IMR-90 (cell line): ENCODE results near the gene BCAS3.

Source experiments
- CEBPB ChIP-seq: IDR thresholded peaks from 2 replicates; pipeline ENCODE4 v1.6.1; 2012; ENCODE audit warnings: low read depth, low read length, improper control_type of control experiment
- CHD1 ChIP-seq: IDR thresholded peaks from 2 replicates; pipeline ENCODE4 v1.6.1; 2012; ENCODE audit warnings: low read depth, low read length, improper control_type of control experiment
- MAZ ChIP-seq: IDR thresholded peaks from 2 replicates; pipeline ENCODE4 v1.6.1; 2012; ENCODE audit warnings: low read depth, mild to moderate bottlenecking, low read length, improper control_type of control experiment, moderate library complexity, borderline replicate concordance
- NFE2L2 ChIP-seq: fragments of 150-350 bp; IDR thresholded peaks from 2 replicates; pipeline ENCODE4 v1.6.1; 2016; ENCODE audit warnings: low read depth, mild to moderate bottlenecking, low read length
- POLR2A ChIP-seq: IDR thresholded peaks from 2 replicates; pipeline ENCODE4 v1.6.1; 2012; ENCODE audit warnings: mild to moderate bottlenecking, low read depth, low read length
- RFX5 ChIP-seq: IDR thresholded peaks from 2 replicates; pipeline ENCODE4 v1.8.0; 2012; ENCODE audit warnings: low read depth, mild to moderate bottlenecking, low read length, moderate library complexity
- SMC3 ChIP-seq: fragments of 150-350 bp; IDR thresholded peaks from 2 replicates; pipeline ENCODE4 v1.6.1; 2016; ENCODE audit warnings: low read depth, mild to moderate bottlenecking, antibody characterized with exemption, low read length, moderate library complexity
- TF ChIP-seq, protein P1 (sequence below): conservative IDR thresholded peaks from 2 replicates; pipeline ENCODE4 v1.5.1; 2012; ENCODE audit warnings: mild to moderate bottlenecking, low read depth, low read length, improper control_type of control experiment

DNA sequence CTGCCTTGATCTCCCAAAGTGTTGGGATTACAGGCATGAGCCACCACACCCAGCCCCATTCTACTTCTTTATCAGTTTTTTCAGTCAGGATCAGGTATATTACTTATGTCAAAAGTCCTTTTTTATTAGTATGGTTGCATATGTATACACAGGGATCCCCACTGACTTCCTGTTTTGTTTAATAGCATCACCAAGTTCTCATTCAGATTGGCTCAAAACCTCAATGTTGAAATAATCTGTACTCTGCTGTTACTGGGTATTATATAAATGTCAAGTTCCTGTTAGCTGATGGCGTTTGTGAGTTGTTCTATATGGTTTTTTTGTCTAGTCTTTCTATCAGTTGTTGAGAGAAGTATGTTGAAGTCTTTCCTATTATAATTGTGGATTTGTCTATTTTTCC, 168.5 kb downstream of the BCAS3 start:
- TF ChIP-seq, protein P1, sequence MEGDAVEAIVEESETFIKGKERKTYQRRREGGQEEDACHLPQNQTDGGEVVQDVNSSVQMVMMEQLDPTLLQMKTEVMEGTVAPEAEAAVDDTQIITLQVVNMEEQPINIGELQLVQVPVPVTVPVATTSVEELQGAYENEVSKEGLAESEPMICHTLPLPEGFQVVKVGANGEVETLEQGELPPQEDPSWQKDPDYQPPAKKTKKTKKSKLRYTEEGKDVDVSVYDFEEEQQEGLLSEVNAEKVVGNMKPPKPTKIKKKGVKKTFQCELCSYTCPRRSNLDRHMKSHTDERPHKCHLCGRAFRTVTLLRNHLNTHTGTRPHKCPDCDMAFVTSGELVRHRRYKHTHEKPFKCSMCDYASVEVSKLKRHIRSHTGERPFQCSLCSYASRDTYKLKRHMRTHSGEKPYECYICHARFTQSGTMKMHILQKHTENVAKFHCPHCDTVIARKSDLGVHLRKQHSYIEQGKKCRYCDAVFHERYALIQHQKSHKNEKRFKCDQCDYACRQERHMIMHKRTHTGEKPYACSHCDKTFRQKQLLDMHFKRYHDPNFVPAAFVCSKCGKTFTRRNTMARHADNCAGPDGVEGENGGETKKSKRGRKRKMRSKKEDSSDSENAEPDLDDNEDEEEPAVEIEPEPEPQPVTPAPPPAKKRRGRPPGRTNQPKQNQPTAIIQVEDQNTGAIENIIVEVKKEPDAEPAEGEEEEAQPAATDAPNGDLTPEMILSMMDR: no peak
- TF ChIP-seq SMC3 (no peak), POLR2A (no peak), RFX5 (no peak), MAZ (no peak), NFE2L2 (no peak), CEBPB (no peak), CHD1 (no peak)
